BE2C (cell line): ENCODE data around the gene SCRN1.
A peak's percentile ranks its signal among the peaks of the same experiment; 100 is the strongest.

Experiments
- DNase-seq: peaks from one replicate; pipeline ENCODE4 v3.0.0-alpha.2; 2020
- H3K27me3 ChIP-seq: fragments of 250-450 bp; sonication (Bioruptor Pico); 2 replicates; pipeline ENCODE4 v1.5.1; 2020; ENCODE audit warnings: mild to moderate bottlenecking
- H3K36me3 ChIP-seq: fragments of 250-450 bp; sonication (Bioruptor Pico); 2 replicates; pipeline ENCODE4 v1.5.1; 2020; ENCODE audit warnings: mild to moderate bottlenecking
- H3K4me1 ChIP-seq: fragments of 250-450 bp; sonication (Bioruptor Pico); 2 replicates; pipeline ENCODE4 v1.5.1; 2020
- H3K4me3 ChIP-seq: 2 replicates; pipeline ENCODE4 v1.5.1; 2011; ENCODE audit warnings: low read depth, low read length
- H3K9me3 ChIP-seq: fragments of 250-450 bp; sonication (Bioruptor Pico); 2 replicates; pipeline ENCODE4 v1.5.1; 2020
- CTCF ChIP-seq: IDR thresholded peaks from 2 replicates; pipeline ENCODE4 v1.5.1; 2012; ENCODE audit warnings: mild to moderate bottlenecking, low read depth, low read length

The SCRN1 gene

GRCh38 chr7:30029696-30030095 lies 40.1 kb upstream of the SCRN1 start:
- no peak for TF ChIP-seq CTCF
- H3K9me3 ChIP-seq: no peaks in the 10 kb centered on the region
- no peaks in the 10 kb centered on the region; the same call in 1 of the 2 replicates for H3K4me1 ChIP-seq
- no peak for DNase-seq
- peak overlapping the region; percentile 83 for H3K4me3 ChIP-seq
- H3K27me3 ChIP-seq: no peaks in the 10 kb centered on the region
- H3K36me3 ChIP-seq: no peaks in the 10 kb centered on the region

- Histone ChIP-seq H3K4me3 (peak overlapping the region; percentile 83), H3K9me3 (no peaks in the 10 kb centered on the region), H3K27me3 (no peaks in the 10 kb centered on the region), H3K36me3 (no peaks in the 10 kb centered on the region), H3K4me1 (no peaks in the 10 kb centered on the region; the same call in 1 of the 2 replicates)
- DNase-seq: no peak
- TF ChIP-seq CTCF: no peak
These were observed 39.4 kb upstream of the SCRN1 start for GRCh38 chr7:30028749-30029635.

GRCh38 chr7:30028216-30028748 lies 38.7 kb upstream of the SCRN1 start, which contains the start of gene PLEKHA8:
TSS of gene PLEKHA8 (plus strand) at chr7:30028412. CDS start at chr7:30028763, 351 bp downstream.
- H3K4me3 ChIP-seq: peak within 1 kb of the TSS; percentile 83
- no peaks in the 10 kb centered on the region; the same call in 1 of the 2 replicates for H3K4me1 ChIP-seq
- no peak for TF ChIP-seq CTCF
- peak; percentile 89 for DNase-seq
- no peaks in the 10 kb centered on the region for H3K36me3 ChIP-seq
- H3K27me3 ChIP-seq: no peaks in the 10 kb centered on the region
- H3K9me3 ChIP-seq: no peaks in the 10 kb centered on the region

- H3K36me3 ChIP-seq: no peaks in the 10 kb centered on the region
- no peaks in the 10 kb centered on the region for H3K27me3 ChIP-seq
- H3K4me1 ChIP-seq: no peaks in the 10 kb centered on the region; the same call in 1 of the 2 replicates
- TF ChIP-seq CTCF: no peak
- H3K9me3 ChIP-seq: no peaks in the 10 kb centered on the region
- H3K4me3 ChIP-seq: peak overlapping the region; percentile 83
- DNase-seq: no peak
These were observed 38.2 kb upstream of the SCRN1 start for GRCh38 chr7:30027740-30028215.

GRCh38 chr7:30027065-30027456 lies 37.5 kb upstream of the SCRN1 start:
- DNase-seq: peak; percentile 11
- no peaks in the 10 kb centered on the region for H3K4me1 ChIP-seq
- TF ChIP-seq CTCF: no peak

More at GRCh38 chr7:30027065-30027456, 37.5 kb upstream of the SCRN1 start:
- Histone ChIP-seq H3K36me3 (no peaks in the 10 kb centered on the region), H3K4me3 (peak overlapping the region; percentile 83), H3K27me3 (no peaks in the 10 kb centered on the region), H3K9me3 (no peaks in the 10 kb centered on the region)
